GM12801 (cell line): ENCODE data around the gene XIRP1.

ENCODE experiments used
- CTCF ChIP-seq: IDR thresholded peaks from one replicate; pipeline ENCODE4 v1.5.1; 2011; ENCODE audit warnings: control low read depth; ENCODE audit not compliant: insufficient read length; ENCODE audit errors: extremely low read depth

XIRP1 gene

DNA sequence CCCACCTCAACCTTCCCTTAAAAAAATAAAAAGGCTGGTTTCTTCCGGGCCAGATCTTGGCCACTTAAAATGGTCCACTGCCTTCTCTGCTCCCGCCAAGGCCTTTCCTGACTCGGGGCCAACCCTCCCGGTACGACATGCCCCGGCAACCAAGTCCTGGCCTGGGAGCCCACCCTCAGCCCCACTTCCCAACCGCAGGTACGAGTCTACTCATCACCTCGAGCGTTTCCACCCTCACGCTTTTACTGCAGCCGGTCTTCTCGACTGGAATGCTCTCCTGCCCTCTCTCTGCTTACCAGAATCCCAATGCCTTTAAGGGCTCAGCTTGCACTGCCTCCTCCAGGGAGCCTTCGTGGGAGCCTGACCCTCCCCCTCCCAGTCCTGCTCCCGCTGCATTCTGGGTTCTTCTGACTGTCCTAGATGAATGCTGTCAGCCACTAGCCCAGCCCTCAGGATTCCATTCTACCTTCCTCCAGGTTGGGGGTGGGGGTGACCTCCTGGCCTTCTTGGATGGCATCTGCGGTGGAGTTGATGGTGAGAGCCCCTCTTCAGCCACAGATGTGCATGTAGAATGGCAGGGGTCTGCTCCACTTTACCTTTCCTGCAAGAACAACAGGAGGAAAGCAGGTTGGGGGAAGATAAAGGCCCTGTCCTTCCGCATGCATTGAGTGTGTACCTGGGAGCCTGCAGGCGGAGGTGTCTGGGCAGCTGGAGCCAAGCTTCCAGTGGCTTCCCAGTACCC, 37.9 kb downstream of the XIRP1 start:
- no peak for TF ChIP-seq CTCF

DNA sequence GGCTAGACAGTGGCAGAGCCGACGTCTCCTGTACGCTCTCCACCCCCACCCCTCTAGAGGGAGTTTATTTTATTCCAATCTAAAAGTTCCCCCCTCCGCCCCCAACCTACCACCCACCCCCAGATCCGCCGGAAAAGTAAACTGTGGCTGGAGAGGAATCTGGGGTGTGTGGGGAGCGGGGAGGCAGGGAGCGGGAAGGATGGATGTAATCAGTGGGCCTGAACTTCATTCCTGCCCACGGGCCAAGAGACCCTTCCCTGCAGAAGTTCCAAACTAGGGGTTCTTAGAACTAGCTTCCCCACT, 38.5 kb downstream of the XIRP1 start:
- no peak for TF ChIP-seq CTCF

DNA sequence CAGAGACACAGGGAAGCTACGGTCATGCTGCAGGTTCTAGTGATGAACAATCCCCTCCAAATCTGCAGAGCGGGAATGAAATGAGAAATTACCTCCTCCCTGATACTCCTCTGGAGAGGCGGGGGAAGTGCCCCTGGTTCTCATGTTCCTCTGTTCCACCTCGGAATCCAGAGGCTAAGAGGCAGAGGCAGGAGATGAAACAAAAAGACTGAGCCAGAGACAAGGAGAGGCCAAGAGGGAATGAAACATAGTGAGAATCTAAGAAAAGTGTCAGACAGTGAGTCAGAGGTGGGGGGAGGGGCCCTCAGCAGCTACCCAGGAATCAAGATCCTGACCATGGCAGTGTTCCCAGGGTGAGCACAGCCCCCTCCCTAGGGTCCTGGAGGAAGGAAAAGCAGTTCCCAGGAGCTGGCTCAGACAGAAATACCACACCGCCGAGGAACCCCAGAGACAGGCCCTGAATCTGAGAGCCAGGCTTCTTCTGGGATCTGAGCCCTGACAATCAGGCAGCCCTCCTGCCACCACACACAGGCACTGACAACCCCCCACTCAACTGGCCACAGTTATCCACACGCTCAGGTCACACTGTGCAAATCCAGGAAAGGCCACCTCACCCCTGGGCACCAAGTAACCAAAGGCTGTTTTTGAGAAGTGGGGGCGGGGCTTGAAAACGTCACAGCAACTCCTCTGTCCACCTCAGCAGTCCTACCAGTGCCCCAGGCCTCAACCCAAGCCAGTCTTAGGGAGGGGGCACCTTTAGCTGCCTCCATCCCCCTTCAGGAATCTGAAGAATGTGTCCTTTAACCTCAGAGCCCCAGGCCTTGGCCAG, 41.4 kb downstream of the XIRP1 start:
- no peak for TF ChIP-seq CTCF

DNA sequence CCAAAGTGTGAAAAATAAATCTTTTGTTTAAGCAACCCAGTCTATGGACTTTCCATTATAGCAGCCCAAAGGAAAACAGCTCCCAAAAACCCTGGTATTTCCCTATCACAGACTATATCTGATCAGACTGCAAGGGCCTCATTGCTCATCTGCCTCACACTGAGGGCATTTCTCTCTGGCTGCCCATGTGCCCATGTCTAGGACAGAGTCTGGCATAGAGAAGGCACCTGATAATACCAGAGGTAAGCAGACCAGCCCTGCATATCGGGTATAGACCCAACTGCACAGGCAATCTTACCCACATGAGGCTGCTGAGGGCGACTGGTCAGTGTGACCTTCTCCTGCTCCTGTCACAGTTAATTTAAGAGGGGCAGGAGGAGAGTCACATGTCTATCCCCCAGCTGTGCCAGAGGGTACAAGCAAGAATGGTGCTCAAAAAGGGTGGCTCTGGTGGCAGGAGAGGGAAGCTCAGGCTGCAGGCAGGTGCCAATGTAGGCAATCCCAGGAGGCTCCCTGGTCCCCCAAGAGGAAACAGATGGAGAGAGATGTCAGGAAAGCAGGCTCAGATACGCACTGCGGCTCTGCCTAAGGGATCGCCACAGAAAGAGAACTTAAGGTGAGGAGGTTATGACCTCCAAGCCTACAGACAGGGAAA, 42.1 kb downstream of the XIRP1 start:
- TF ChIP-seq CTCF, result no peak

- TF ChIP-seq CTCF, result no peak
Measured at GRCh38 chr3:39149498-39150147, 42.8 kb downstream of the XIRP1 start.

DNA sequence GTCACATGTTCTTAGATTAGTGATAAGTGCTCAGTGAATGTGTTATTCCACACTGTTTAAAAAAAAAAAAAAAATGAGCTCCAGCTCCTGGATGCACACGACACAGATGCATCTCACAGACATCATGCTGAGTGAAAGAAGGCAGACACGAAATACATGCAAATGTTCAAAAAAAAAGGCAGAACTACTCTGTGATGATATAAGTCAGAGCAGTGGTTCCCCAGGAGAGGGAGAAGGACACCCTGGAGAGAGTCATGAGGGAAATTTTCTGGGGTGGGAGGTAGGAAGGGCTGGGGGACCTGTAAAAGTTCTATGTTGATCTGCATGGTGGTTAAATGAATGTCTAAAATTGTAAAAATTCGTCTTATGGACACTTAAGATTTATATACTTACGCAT, 43.3 kb downstream of the XIRP1 start:
- TF ChIP-seq CTCF, result no peak

DNA sequence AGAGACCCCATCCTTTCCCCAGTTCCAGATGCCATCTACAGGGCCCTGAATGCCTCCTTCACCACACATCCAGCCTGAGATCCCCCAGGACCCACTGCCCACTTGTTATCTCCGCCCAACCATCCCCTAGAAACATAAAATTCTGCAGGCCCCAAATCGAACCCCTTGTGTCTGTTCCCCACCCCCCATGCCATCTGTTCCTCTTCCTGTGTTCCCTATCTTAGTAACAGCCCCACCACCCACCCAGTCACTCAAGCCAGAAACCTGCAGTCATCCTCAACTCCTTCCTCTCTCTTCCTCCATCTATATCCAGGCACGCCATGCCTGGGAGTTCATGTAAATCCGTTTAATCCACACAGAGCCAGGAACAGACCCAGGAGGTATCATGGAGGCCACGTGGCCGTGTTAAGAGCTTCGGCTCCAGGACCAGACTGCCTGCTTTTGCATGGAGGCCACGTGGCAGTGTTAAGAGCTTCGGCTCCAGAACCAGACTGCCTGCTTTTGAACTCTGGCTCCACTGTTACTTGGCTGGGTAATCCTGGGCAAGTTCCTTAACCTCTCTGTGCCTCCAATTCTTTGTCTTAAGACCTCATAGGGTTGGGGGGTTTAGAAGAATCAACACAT, 43.8 kb downstream of the XIRP1 start:
- no peak for TF ChIP-seq CTCF
